ENCODE measurements around the gene TM7SF2. TPM values are rescaled to one million over a fixed set of nuclear protein-coding genes. Genes with fewer than 3 reads are reported as not detected.
A peak's percentile ranks its signal among the peaks of the same experiment; 100 is the strongest.
"Not testable (repeated sequence)": the region's sequence is repeated elsewhere in the genome, so short reads cannot be mapped to it uniquely, and the experiment has no call there.

The TM7SF2 gene
- total and polyA plus RNA-seq, 9 donors = 4.1 to 14.4 (median 7.3) TPM

GRCh38 chr11:65135633-65136145 is 24.0 kb downstream of the TM7SF2 start:
- peaks cover 32% of the 10 kb centered on the region for H3K4me1 ChIP-seq (ENCODE audit: control insufficient read depth, insufficient read depth, low read length)
- 42% methylated on average over 8 of the region's 11 CpGs for WGBS (ENCODE audit: insufficient coverage)

GRCh38 chr11:65136515-65137096 is 24.9 kb downstream of the TM7SF2 start:
- Histone ChIP-seq H3K4me3 (ENCODE audit: low read length) (no peak overlapping the region), H3K27ac (ENCODE audit: low read length) (no peak overlapping the region), H3K27me3 (ENCODE audit: control insufficient read depth, insufficient read depth, low read length) (peaks cover 3% of the 10 kb centered on the region), H3K4me1 (ENCODE audit: control insufficient read depth, insufficient read depth, low read length) (peaks cover 32% of the 10 kb centered on the region), H3K36me3 (ENCODE audit: control insufficient read depth, insufficient read depth, low read length) (peaks cover 16% of the 10 kb centered on the region), H3K9me3 (replicated peaks; ENCODE audit: control insufficient read depth, low read depth, low read length) (no peaks in the 10 kb centered on the region)
- peak; percentile 4 for DNase-seq
- 82% methylated on average over 15 of the region's 15 CpGs for WGBS (ENCODE audit: insufficient coverage)

More at GRCh38 chr11:65135633-65136145, 24.0 kb downstream of the TM7SF2 start:
- Histone ChIP-seq H3K27me3 (ENCODE audit: control insufficient read depth, insufficient read depth, low read length) (no peaks in the 10 kb centered on the region), H3K9me3 (replicated peaks; ENCODE audit: control insufficient read depth, low read depth, low read length) (no peaks in the 10 kb centered on the region), H3K36me3 (ENCODE audit: control insufficient read depth, insufficient read depth, low read length) (peaks cover 25% of the 10 kb centered on the region), H3K27ac (ENCODE audit: low read length) (peak overlapping the region; percentile 97), H3K4me3 (ENCODE audit: low read length) (peak overlapping the region; percentile 82)
- DNase-seq = peak; percentile 17

- no peak overlapping the region for H3K4me3 ChIP-seq (ENCODE audit: low read length)
- no peak overlapping the region for H3K27ac ChIP-seq (ENCODE audit: low read length)
- DNase-seq = no peak
- WGBS (ENCODE audit: insufficient coverage) = 92% methylated on average over 5 of the region's 7 CpGs
- no peaks in the 10 kb centered on the region for H3K4me1 ChIP-seq (ENCODE audit: control insufficient read depth, insufficient read depth, low read length)
- peaks cover 5% of the 10 kb centered on the region for H3K27me3 ChIP-seq (ENCODE audit: control insufficient read depth, insufficient read depth, low read length)
- H3K9me3 ChIP-seq (replicated peaks; ENCODE audit: control insufficient read depth, low read depth, low read length) = no peaks in the 10 kb centered on the region
- no peaks in the 10 kb centered on the region for H3K36me3 ChIP-seq (ENCODE audit: control insufficient read depth, insufficient read depth, low read length)
Observed at GRCh38 chr11:65141896-65142494, 30.3 kb downstream of the TM7SF2 start.

GRCh38 chr11:65147352-65148075 is 35.8 kb downstream of the TM7SF2 start:
- DNase-seq = no peak
- Histone ChIP-seq H3K4me3 (ENCODE audit: low read length) (no peak overlapping the region), H3K36me3 (ENCODE audit: control insufficient read depth, insufficient read depth, low read length) (no peaks in the 10 kb centered on the region), H3K27ac (ENCODE audit: low read length) (no peak overlapping the region), H3K4me1 (ENCODE audit: control insufficient read depth, insufficient read depth, low read length) (peaks cover 14% of the 10 kb centered on the region), H3K9me3 (replicated peaks; ENCODE audit: control insufficient read depth, low read depth, low read length) (peaks cover 4% of the 10 kb centered on the region), H3K27me3 (ENCODE audit: control insufficient read depth, insufficient read depth, low read length) (no peaks in the 10 kb centered on the region)
- no CpG with 5 or more reads among the region's 2 CpGs for WGBS (ENCODE audit: insufficient coverage)

DNA sequence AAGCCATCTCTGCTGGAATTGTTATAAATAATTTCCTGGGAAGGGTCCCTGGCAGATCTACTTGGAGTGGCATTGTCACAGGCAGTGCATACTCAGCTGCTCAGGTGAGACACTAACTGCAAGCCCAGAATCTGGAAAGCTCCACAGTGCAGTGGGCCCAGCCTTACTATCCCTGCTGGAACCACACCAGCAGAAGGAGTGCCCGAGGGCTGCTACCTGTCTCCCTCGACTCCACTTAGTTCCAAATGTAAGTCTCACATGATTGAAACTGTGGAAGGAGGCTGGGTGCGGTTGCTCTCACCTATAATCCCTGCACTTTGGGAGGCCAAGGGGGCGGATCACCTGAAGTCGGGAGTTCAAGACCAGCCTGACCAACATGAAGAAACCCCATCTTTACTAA is 37.0 kb downstream of the TM7SF2 start:
- H3K4me1 ChIP-seq (ENCODE audit: control insufficient read depth, insufficient read depth, low read length) = peaks cover 14% of the 10 kb centered on the region
- 77% methylated on average over 2 of the region's 5 CpGs for WGBS (ENCODE audit: insufficient coverage)
- no peaks in the 10 kb centered on the region for H3K36me3 ChIP-seq (ENCODE audit: control insufficient read depth, insufficient read depth, low read length)
- no peak overlapping the region for H3K27ac ChIP-seq (ENCODE audit: low read length)
- DNase-seq = no peak
- H3K27me3 ChIP-seq (ENCODE audit: control insufficient read depth, insufficient read depth, low read length) = peaks cover 2% of the 10 kb centered on the region
- H3K4me3 ChIP-seq (ENCODE audit: low read length) = no peak overlapping the region
- H3K9me3 ChIP-seq (replicated peaks; ENCODE audit: control insufficient read depth, low read depth, low read length) = peaks cover 4% of the 10 kb centered on the region

DNA sequence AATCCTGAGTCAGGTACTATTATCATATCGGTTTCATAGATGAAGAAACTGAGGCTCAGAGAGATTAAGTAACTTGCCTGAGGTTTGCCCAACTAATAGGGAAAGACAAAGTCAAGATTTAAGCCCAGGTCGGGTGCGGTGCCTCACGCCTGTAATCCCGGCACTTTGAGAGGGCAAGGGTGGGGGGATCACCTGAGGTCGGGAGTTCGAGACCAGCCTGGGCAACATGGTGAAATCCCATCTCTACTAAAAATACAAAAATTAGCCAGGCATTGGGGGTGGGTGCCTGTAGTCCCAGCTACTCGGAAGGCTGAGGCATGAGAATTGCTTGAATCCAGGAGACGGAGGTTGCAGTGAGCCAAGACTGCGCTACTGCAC is 38.4 kb downstream of the TM7SF2 start:
- not testable (repeated sequence) for H3K36me3 ChIP-seq (ENCODE audit: control insufficient read depth, insufficient read depth, low read length); H3K27me3 ChIP-seq (ENCODE audit: control insufficient read depth, insufficient read depth, low read length); H3K4me3 ChIP-seq (ENCODE audit: low read length); DNase-seq; H3K9me3 ChIP-seq (replicated peaks; ENCODE audit: control insufficient read depth, low read depth, low read length)
- 49% methylated on average over 3 of the region's 10 CpGs for WGBS (ENCODE audit: insufficient coverage)
- H3K4me1 ChIP-seq (ENCODE audit: control insufficient read depth, insufficient read depth, low read length) = peaks cover 14% of the 10 kb centered on the region
- H3K27ac ChIP-seq (ENCODE audit: low read length) = peak overlapping the region; percentile 67

GRCh38 chr11:65150509-65151299 is 39.0 kb downstream of the TM7SF2 start:
- Histone ChIP-seq H3K9me3 (replicated peaks; ENCODE audit: control insufficient read depth, low read depth, low read length) (peaks cover 4% of the 10 kb centered on the region), H3K4me1 (ENCODE audit: control insufficient read depth, insufficient read depth, low read length) (peaks cover 14% of the 10 kb centered on the region), H3K27me3 (ENCODE audit: control insufficient read depth, insufficient read depth, low read length) (peaks cover 2% of the 10 kb centered on the region), H3K4me3 (ENCODE audit: low read length) (no peak overlapping the region), H3K36me3 (ENCODE audit: control insufficient read depth, insufficient read depth, low read length) (no peaks in the 10 kb centered on the region), H3K27ac (ENCODE audit: low read length) (peak overlapping the region; percentile 67)
- peak; percentile 92 for DNase-seq
- WGBS (ENCODE audit: insufficient coverage) = 6% methylated on average over 10 of the region's 12 CpGs

DNA sequence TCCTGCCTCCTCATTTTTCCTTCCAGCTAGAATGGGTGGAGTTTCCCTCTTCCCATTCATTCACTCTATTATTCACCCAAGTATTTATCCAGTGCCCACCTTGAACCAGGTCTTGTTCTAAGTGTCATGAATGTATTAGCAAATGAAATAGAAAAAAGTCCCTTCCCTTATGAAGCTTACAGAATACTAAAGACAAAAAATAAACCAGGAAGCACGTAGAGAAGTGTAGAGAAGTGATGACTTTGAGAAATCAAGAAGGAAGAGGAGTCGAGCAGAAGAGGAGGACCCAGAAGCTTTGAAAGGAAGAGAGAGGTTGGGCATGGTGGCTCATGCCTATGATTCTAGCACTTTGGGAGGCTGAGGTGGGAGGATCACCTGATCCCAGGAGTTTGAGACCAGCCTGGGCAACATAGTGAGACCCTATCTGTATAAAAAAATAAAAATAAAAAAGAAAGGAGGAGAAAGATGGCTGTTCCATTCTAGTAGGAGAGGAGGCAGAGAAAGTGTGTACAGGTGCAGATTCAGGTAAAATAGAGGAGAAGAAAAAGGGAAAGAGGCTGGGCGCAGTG is 39.7 kb downstream of the TM7SF2 start:
- peaks cover 2% of the 10 kb centered on the region for H3K27me3 ChIP-seq (ENCODE audit: control insufficient read depth, insufficient read depth, low read length)
- WGBS (ENCODE audit: insufficient coverage) = 56% methylated on average over 3 of the region's 3 CpGs
- H3K9me3 ChIP-seq (replicated peaks; ENCODE audit: control insufficient read depth, low read depth, low read length) = peaks cover 4% of the 10 kb centered on the region
- no peak for DNase-seq
- no peak overlapping the region for H3K4me3 ChIP-seq (ENCODE audit: low read length)
- peaks cover 14% of the 10 kb centered on the region for H3K4me1 ChIP-seq (ENCODE audit: control insufficient read depth, insufficient read depth, low read length)
- peak overlapping the region; percentile 67 for H3K27ac ChIP-seq (ENCODE audit: low read length)
- H3K36me3 ChIP-seq (ENCODE audit: control insufficient read depth, insufficient read depth, low read length) = no peaks in the 10 kb centered on the region

DNA sequence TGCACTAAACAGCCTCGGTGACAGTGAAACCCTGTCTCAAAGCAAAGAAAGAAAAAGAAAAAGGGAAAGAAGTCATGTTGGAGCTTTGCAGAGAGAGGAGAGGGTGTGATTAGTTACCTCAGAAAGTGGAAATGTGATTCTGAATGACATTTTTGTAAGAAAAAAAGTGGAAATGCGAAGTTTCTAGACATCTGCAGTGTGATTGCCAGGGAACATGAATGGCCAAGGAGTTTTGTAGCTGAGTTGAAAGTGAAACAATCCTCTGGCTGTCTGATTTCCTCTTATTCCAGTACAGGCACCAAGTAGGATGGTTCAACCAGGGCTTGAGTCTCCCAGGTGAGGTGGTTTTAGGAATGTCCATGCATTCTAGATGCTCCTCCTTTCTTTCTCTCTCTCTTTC is 40.5 kb downstream of the TM7SF2 start:
- Histone ChIP-seq H3K27me3 (ENCODE audit: control insufficient read depth, insufficient read depth, low read length) (peaks cover 2% of the 10 kb centered on the region), H3K4me3 (ENCODE audit: low read length) (no peak overlapping the region), H3K9me3 (replicated peaks; ENCODE audit: control insufficient read depth, low read depth, low read length) (peaks cover 4% of the 10 kb centered on the region), H3K4me1 (ENCODE audit: control insufficient read depth, insufficient read depth, low read length) (peaks cover 14% of the 10 kb centered on the region), H3K27ac (ENCODE audit: low read length) (no peak overlapping the region), H3K36me3 (ENCODE audit: control insufficient read depth, insufficient read depth, low read length) (no peaks in the 10 kb centered on the region)
- 53% methylated on average over 2 of the region's 2 CpGs for WGBS (ENCODE audit: insufficient coverage)
- DNase-seq = no peak

All from muscle of leg (tissue), 11 donors.